GM12873 (cell line): Measurements from ENCODE around the gene EIF5.

ENCODE experiments used
- TF ChIP-seq, protein P1 (sequence below): IDR thresholded peaks from 2 replicates; pipeline ENCODE4 v1.5.1; 2012; ENCODE audit warnings: low read depth, mild to moderate bottlenecking, moderate library complexity, low read length, control low read depth; ENCODE audit not compliant: insufficient read depth; ENCODE audit errors: missing control alignments

The EIF5 gene

DNA sequence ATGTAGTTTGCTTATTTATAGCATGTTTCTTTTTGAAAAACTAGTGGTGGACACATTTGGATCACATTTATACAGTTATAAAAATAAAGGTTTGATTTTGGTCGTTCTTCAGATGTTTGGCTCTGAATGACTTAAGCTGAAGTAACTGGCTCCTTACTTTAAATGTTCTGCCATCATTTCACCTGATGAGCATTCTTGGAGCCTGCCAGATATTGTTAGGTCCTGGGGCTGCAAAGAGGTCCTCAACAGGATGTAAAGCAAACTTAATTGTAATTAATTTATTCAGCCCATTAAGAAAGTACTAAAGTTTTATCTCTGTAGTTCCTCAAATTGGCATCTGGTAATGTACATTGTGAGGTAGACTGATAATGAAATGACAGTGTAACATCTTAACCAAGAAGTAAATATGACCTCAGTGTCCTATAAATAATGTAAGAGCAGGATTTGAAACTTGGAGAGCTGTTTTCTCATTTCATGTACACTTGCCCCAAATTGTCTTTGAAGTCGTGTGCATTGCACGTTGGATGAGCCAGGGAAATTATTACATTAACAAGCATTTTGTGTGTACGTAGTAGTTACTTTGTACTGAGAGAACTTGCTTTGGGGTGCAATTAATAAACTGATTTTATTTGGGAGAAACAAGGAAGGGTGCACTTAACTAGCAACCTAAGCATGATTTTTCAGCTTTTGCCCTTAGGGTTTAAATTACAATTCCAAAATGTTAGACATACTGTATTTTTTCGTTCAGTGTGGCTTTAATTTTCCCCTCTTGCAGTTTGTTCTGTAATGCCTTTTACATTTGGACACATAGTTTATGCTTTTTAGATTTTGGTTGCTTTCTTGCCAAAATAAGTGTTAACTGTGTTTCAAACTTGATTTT is 7.5 kb downstream of the EIF5 start:
- TF ChIP-seq, protein P1, sequence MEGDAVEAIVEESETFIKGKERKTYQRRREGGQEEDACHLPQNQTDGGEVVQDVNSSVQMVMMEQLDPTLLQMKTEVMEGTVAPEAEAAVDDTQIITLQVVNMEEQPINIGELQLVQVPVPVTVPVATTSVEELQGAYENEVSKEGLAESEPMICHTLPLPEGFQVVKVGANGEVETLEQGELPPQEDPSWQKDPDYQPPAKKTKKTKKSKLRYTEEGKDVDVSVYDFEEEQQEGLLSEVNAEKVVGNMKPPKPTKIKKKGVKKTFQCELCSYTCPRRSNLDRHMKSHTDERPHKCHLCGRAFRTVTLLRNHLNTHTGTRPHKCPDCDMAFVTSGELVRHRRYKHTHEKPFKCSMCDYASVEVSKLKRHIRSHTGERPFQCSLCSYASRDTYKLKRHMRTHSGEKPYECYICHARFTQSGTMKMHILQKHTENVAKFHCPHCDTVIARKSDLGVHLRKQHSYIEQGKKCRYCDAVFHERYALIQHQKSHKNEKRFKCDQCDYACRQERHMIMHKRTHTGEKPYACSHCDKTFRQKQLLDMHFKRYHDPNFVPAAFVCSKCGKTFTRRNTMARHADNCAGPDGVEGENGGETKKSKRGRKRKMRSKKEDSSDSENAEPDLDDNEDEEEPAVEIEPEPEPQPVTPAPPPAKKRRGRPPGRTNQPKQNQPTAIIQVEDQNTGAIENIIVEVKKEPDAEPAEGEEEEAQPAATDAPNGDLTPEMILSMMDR: no peak

DNA sequence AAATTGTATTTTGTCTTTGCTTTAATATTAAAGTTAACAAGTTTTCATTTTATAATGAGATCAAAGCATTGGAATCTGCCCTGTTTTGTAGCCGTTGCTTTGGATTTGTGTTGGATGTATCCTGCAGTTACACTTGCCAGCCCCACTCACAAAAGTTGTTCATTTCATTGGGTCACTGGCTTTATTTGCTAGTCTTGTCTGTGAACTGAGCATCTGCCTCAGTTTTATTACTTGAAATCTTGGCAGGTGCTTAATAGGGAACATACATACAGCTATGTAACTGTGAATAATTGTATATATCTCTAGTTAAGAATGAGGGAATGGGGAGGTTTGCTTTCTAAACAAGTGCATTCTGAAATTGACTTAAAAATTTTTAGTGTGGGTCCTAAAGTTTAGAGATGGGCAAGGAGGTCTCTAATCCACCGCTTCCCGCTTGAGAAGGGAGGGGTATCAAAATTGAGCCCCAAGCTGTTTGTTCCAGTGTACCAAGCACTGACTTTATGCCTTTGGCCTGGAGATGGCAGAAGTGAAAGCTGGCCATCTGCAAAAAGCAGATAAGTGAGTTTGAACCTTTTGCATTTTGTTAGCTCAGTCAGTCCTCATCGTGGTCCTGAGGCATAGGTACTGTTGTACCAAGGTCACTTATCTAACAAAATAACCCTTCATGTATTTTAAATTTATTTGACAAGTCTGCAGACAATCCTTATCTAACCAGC is 9.3 kb downstream of the EIF5 start:
- TF ChIP-seq, protein P1: no peak

DNA sequence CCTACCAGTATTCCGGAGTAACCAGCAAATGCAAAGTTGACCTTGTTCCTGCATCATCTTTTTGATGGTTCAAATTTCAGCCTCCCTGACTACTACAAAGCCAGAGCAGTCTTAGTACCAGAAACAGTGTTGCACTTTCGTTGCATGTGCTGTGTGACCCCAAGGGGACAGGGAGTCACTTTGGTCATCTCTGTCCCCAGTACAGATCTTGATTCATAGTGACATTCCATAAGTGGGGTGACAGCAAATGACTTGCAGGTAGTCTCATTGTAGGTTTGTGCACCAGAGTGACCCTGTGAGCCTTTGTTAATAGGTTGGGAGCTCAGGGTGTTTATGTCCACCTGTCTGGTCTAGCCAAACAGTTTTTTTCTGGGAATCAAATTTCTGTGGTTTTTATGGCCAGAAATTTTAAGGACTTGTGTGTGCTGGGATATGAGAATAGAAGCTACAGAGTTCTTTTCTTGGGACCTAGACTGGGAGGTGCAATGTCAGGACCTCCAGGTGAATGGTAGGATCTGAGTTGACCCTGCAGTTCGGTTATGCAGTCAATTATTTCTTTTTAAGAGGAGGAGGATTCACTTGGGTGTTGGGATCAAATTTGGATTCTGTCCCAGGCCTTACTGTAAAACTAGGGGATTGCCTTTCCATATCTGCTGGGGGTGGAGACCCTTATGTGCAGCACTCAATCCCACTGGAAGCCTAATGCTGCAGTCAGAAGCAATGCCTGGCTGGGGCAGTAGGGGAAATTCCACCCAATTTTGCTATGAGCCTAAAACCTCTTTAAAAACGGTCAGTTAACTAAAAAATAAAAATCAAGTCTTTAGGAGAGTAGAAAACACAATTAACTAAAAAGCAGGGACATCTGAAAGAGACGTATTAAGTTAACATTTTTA is 10.1 kb downstream of the EIF5 start:
- TF ChIP-seq, protein P1: no peak

DNA sequence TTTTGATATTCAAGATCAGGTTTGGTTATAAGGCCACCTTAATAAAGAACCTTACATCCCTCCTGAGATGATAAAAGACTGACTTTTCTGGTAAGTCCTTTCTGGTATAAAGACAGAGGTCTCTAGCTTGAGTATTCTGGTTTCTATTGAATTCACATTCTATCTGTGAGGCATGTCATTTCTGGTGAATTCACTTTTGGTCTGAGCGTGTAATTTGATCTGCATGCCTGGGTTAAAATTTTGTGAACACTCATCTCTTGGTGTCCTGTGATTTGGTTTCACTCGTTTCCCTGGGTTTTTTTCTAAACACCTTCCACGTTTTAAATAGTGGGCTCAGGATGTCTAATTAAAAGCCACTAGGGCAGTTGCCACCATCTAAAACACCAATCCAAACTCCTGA is 12.2 kb downstream of the EIF5 start:
- TF ChIP-seq, protein P1: no peak

DNA sequence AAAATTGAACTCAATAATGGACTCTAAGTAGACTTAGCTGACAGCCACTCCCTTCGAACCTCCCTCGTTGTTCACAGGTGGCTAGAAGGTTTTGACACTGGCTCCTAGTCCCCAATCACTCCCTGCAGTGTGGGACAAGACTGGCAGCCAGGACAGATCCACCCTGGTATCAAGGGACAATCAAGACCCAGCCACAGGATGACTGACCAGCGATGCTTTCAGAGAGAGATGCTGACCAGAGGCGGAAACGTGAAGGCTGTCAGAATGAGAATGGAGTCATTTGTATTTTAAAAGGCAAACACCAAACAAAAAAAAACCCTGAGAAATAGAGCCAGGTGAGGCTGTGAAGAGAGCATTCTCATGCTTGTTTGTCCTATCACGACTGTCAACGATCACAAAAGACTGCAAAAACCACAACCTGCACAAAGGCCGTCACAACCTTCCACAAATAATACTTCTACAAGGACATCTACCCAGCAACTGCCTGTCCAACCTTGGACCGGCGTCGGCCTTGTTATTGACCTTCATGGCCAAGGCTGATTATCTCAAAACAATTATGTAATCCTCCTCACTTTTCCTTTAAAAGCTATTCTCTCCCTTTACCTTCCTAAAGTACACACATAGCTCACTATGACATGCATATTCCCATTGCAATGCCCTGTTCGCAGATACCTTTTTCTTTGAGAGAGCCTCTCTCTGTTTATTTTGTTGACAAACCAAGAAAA is 13.2 kb downstream of the EIF5 start:
- TF ChIP-seq, protein P1: no peak

DNA sequence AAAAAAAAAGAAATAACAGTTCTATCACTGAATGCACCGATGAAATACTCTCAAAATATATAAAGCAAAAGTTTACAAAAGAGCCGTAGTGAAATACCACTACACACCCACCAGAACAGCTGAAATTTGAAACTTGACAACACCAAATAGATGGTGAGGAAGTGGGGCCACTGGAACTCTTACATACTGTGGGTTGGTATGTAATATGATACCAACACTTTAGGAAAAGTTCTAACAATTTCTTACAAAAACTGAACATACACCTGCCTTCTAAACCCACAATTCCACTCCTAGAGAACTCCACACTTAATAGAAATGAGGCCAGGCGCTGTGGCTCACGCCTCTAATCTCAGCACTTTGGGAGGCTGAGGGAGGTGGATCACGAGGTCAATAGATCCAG is 14.1 kb downstream of the EIF5 start:
- TF ChIP-seq, protein P1: no peak
